ENCODE measurements around the gene NCK2.

DNA sequence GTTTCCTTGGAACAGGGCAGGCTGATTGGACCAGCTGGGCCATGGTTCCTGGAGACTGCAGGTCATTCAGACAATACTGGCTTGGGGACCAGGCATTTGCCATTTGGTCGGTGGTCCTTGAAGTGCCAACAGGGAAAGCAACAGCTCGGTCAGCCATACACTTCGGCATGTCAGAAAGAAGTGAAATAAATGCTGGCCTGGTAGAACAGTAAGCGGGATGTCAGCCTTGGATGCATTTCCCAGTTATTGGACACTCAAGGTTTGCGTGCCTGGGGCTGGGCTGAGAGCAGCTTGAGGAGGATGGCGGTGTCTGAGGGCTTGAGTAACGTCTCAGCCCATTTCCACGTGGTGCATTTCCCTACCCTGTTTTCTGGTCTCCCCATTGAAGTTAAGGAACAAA lies 75.4 kb downstream of the NCK2 start:
- TF ChIP-seq TAF1 (IDR thresholded peaks at IDR 0.05; ENCODE audit: low read depth, low read length) (no peak), POLR2A (IDR thresholded peaks at IDR 0.05; ENCODE audit: low read depth, low read length) (no peak), POLR2AphosphoS5 (IDR thresholded peaks at IDR 0.05; ENCODE audit: low read depth, low read length) (no peak), SPI1 (IDR thresholded peaks at IDR 0.05; ENCODE audit: low read depth, low read length) (no peak), POU2F2 (IDR thresholded peaks at IDR 0.05; ENCODE audit: low read depth, low read length) (no peak), PAX5 (IDR thresholded peaks at IDR 0.05; ENCODE audit: insufficient read depth, low read length, severe bottlenecking) (no peak)

Measured in GM12891 (cell line).